AG10803 (cell line): Measurements from ENCODE around the gene IKZF1.

Source experiments
- DNase-seq: peaks from one replicate; pipeline ENCODE4 v3.0.0; 2010; ENCODE audit warnings: low read depth
- H3K4me3 ChIP-seq: 2 replicates; pipeline ENCODE4 v1.5.1; 2011; ENCODE audit warnings: mild to moderate bottlenecking, low read length, control low read depth
- TF ChIP-seq, protein P1 (sequence below): conservative IDR thresholded peaks from 2 replicates; pipeline ENCODE4 v1.5.1; 2011; ENCODE audit warnings: mild to moderate bottlenecking, low read length, control low read depth, inconsistent platforms

The IKZF1 gene

DNA sequence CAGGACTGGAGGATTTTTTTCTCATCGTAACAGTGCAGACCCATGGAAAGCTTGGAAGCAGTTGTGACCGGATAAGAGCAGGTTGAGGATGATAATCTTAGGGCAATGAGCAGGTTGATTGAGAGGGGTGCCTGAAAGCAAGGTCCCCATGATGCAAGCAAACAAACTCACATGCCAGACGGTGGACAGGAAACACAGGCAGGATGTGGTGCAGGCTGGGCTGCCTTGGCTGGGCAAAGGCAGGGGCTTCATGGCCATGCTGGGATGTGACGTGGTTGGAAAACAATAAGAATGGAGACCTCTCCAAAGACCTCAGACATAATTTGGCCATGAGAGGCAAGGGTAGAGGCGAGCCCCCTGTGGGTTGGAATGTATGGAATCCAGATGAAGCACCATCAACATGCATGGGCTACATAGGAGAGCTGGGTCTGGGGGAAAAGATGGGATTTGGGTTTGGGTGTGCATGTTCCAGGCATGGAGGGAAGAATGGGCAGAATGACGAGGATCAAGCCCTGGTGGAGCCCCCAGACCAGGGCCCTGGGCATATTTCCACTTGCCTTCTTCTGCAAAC, 58.3 kb downstream of the IKZF1 start:
- TF ChIP-seq, protein P1, sequence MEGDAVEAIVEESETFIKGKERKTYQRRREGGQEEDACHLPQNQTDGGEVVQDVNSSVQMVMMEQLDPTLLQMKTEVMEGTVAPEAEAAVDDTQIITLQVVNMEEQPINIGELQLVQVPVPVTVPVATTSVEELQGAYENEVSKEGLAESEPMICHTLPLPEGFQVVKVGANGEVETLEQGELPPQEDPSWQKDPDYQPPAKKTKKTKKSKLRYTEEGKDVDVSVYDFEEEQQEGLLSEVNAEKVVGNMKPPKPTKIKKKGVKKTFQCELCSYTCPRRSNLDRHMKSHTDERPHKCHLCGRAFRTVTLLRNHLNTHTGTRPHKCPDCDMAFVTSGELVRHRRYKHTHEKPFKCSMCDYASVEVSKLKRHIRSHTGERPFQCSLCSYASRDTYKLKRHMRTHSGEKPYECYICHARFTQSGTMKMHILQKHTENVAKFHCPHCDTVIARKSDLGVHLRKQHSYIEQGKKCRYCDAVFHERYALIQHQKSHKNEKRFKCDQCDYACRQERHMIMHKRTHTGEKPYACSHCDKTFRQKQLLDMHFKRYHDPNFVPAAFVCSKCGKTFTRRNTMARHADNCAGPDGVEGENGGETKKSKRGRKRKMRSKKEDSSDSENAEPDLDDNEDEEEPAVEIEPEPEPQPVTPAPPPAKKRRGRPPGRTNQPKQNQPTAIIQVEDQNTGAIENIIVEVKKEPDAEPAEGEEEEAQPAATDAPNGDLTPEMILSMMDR: no peak
- H3K4me3 ChIP-seq: no peak overlapping the region
- no peak for DNase-seq

DNA sequence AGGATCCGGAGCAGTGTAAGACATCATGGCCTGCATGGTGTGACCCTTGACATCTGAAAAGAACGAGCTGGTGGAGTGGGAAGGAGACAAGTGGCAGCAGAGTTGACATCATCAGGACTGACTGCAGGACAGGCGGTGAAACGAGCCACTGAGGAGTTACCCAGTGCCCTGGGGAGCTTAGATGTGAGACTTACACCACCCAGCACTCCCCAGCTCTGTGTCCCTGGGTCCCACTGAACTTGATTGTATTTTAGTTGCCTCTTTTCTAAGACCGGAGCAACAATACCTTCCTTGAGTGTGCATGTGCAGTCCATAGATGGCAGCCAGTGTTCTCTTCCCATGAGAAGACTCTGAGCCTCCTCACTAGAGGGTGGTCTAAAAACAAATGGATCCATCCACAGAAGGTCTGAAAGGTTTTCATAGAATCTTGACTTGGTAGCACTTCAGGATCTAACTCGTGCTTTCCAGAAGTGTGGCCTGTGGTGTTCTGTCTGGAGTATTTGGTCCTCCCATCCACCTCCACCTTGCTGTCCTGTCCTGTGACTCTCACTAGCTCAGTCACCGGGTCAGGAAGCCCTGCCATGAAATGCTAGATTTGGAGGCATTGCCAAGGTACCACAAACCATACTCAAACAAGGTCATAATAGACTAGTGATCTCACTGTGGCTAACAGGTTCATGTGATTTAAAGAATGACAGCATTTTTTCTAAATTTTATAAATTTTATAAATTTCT, 59.0 kb downstream of the IKZF1 start:
- TF ChIP-seq, protein P1: no peak
- no peak overlapping the region for H3K4me3 ChIP-seq
- no peak for DNase-seq

DNA sequence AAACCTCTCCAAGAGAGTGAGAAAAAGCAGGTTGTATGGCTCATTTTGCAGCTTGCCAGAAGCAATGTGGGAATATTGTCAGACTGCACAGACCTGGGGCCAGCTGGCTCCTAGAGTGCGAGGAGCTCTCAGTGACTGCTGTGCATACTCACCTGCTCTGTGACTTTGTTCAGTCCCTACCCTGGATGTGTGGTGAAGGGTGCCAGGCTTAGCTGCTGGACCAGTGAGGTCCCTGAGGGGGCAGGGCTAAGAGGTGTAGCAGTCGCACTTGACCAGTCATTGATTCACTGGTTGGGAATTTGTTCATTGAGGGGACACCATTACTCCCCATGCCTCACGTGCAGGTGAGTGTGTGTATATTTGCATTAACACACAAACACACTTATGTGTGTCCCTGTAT, 60.1 kb downstream of the IKZF1 start:
- H3K4me3 ChIP-seq: no peak overlapping the region
- TF ChIP-seq, protein P1: no peak
- no peak for DNase-seq

DNA sequence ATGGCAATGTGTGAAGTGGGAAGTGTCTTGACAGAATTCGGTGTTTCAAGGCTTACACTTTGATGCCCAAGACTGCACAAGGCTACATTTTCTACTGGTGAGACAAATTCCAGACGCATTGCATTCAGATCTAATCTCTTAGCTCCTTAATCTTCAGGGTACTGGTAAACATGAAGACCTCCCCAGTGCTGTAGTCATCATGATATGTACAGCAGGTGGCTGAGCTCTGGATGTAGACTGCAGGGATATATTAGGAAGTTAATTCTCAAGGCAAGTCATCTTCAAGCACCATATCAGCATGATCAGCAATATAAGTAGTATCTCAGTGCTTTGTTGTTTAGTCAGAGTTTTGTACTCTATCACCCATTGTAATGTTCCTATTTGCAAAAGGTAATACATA, 61.8 kb downstream of the IKZF1 start:
- no peak overlapping the region for H3K4me3 ChIP-seq
- no peak for DNase-seq
- TF ChIP-seq, protein P1: no peak

DNA sequence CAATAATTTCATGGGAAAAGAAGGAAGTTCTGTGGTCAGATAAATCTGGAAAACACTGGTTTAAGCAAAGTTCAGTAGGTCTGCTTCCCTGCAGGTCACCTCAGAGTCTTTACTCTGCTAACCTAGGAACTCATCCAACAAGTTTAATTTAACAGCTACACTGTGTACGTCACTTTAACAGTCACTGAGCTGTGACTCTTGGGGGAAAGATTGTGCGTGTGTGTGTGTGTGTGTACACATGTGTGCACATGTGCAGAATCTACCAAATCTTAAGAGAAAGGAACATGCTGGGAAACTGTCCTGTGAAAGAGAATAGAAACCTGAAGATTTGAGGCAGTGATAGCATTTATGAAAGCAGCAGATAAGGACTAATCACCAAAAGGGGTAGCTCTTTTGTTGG, 62.6 kb downstream of the IKZF1 start:
- TF ChIP-seq, protein P1: no peak
- H3K4me3 ChIP-seq: no peak overlapping the region
- no peak for DNase-seq

DNA sequence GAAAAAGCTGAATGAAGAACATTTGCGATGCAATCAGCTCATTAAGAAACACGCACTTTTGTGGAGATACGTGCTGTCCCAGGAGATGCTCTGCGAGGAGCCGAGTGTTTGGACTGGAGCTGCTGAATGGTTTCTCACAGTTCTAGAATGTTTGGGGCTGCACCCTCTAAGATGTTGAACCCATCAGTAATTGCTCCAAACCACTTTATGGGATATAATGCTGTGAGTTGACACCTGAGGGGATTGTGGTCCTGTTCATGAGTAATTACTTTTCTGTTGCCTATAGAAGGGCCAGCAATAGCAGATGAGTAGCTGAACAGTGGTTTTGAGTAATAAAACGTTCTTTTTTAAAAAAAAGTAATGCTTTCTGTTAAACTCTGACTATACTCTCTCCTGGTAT, 63.1 kb downstream of the IKZF1 start:
- no peak for DNase-seq
- TF ChIP-seq, protein P1: no peak
- H3K4me3 ChIP-seq: no peak overlapping the region

DNA sequence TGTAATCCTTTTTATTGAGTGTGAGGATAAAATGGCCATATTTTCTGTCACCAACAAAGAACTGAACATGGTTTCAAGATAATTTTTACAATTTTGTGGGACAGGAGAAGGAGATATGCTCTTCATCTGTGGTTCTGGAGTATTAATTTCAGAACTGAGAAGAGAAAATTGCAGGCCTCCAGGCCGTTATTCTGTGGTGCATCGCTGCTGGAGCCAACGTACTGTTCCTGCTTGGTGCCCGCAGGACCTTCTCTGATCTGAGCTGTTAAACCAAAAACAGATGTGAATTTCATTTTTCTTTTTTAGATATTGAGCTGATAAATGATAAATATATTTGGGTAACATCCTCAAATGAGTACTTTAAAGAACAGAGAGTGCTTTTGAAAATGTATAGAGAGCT, 63.9 kb downstream of the IKZF1 start:
- H3K4me3 ChIP-seq: no peak overlapping the region
- no peak for DNase-seq
- TF ChIP-seq, protein P1: no peak
